GM12878 (cell line): ENCODE measurements around the gene TSPAN10. TPM values are rescaled to one million over a fixed set of nuclear protein-coding genes. Genes with fewer than 3 reads are reported as not detected.

ENCODE experiments used
- ATAC-seq: fragments of 200-7000 bp; cut with Tn5 transposase; 3 replicates; pipeline ENCODE4 v1.9.1; 2020; ENCODE audit warnings: mild to moderate bottlenecking, moderate library complexity
- Bru-seq: library from RNA; stranded (reverse); fragments of 400-500 nt; gene quantifications from one replicate; lab custom pipeline; 2021; lab: Mats Ljungman, UMichigan
- BruChase-seq, 2 experiments: library from RNA; stranded (reverse); fragments of 400-500 nt; gene quantifications; one replicate each; lab custom pipeline; 2021; lab: Mats Ljungman, UMichigan
- BruUV-seq: library from RNA; stranded (reverse); fragments of 400-500 nt; replicated peaks from 2 replicates; lab custom pipeline; 2021; lab: Mats Ljungman, UMichigan
- CTCF ChIA-PET: fragments of 300-600 bp; sonication (Branson Sonifier 250); formaldehyde crosslinking; extraction: SDS; loops from one replicate; lab custom pipeline; 2021; ENCODE audit warnings: inconsistent platforms; lab: Yijun Ruan, JAX
- POLR2A ChIA-PET: fragments of 350-600 bp; formaldehyde crosslinking; extraction: SDS; loops from one replicate; lab custom pipeline; 2021; ENCODE audit warnings: inconsistent platforms; lab: Charles Lee
- RAD21 ChIA-PET: fragments of 300-600 bp; sonication (Branson Sonifier 250); formaldehyde crosslinking; loops from one replicate; lab custom pipeline; 2023; ENCODE audit warnings: antibody characterized with exemption; ENCODE audit not compliant: unreplicated experiment; lab: Charles Lee
- SMC1A ChIA-PET: fragments of 300-600 bp; sonication (Branson Sonifier 250); formaldehyde crosslinking; loops from one replicate; lab custom pipeline; 2023; ENCODE audit not compliant: unreplicated experiment, uncharacterized antibody; lab: Charles Lee
- DNase-seq: peaks from one replicate; pipeline ENCODE4 v3.0.0-alpha.2; 2011; ENCODE audit warnings: low read depth, low spot score
- FAIRE-seq: peaks from 3 replicates; lab custom pipeline; 2011; peaks lifted over from hg19 to GRCh38; lab: Jason Lieb, UNC
- H2AFZ ChIP-seq: 2 replicates; pipeline ENCODE4 v1.6.0; 2011; ENCODE audit warnings: low read depth, low read length, control low read depth; ENCODE audit not compliant: control insufficient read depth
- H3K27ac ChIP-seq: 2 replicates; pipeline ENCODE4 v1.5.1; 2011; ENCODE audit warnings: control low read depth; ENCODE audit not compliant: control insufficient read depth, insufficient read depth
- H3K27me3 ChIP-seq, 2 experiments: replicated peaks in 1 of 2; 2 replicates each; pipeline versions ENCODE4 v1.6.0 to v1.6.1; 2011; ENCODE audit warnings: low read length in 1 of 2; ENCODE audit not compliant: control insufficient read depth in 2 of 2, insufficient read depth in 2 of 2
- H3K36me3 ChIP-seq, 2 experiments: 2 replicates each; pipeline ENCODE4 v1.5.1; 2011; ENCODE audit warnings: low read length in 1 of 2; ENCODE audit not compliant: control insufficient read depth in 2 of 2, insufficient read depth in 2 of 2
- H3K4me1 ChIP-seq: 2 replicates; pipeline ENCODE4 v1.6.1; 2011; ENCODE audit warnings: mild to moderate bottlenecking, low read length, moderate library complexity, mixed read lengths; ENCODE audit not compliant: control insufficient read depth, insufficient read depth
- H3K4me2 ChIP-seq: 2 replicates; pipeline ENCODE4 v1.6.0; 2011; ENCODE audit warnings: control low read depth; ENCODE audit not compliant: control insufficient read depth, insufficient read depth
- H3K4me3 ChIP-seq: fragments of 200-600 bp; sonication (generic); 2 replicates; pipeline ENCODE4 v1.5.1; 2016
- H3K79me2 ChIP-seq: 2 replicates; pipeline ENCODE4 v1.6.0; 2011; ENCODE audit warnings: low read length; ENCODE audit not compliant: control insufficient read depth, insufficient read depth
- H3K9ac ChIP-seq: 2 replicates; pipeline ENCODE4 v1.8.0; 2011; ENCODE audit warnings: low read length, control low read depth, mixed read lengths; ENCODE audit not compliant: control insufficient read depth, insufficient read depth
- H3K9me3 ChIP-seq: replicated peaks from 3 replicates; pipeline ENCODE4 v1.5.1; 2011; ENCODE audit warnings: mild to moderate bottlenecking, low read length; ENCODE audit not compliant: control insufficient read depth, insufficient read depth
- H4K20me1 ChIP-seq: 2 replicates; pipeline ENCODE4 v1.6.0; 2011; ENCODE audit not compliant: control insufficient read depth, insufficient read depth
- CREB1 ChIP-seq: IDR thresholded peaks from 2 replicates; pipeline ENCODE4 v1.6.1; 2012; ENCODE audit warnings: low read depth, mild to moderate bottlenecking, inconsistent platforms
- GABPA ChIP-seq: IDR thresholded peaks from 2 replicates; pipeline ENCODE4 v1.6.1; 2014; ENCODE audit warnings: antibody characterized with exemption, low read depth, mild to moderate bottlenecking, inconsistent platforms
- HDGF ChIP-seq: fragments of 450-650 bp; IDR thresholded peaks from 2 replicates; pipeline ENCODE4 v1.6.1; 2016; ENCODE audit warnings: antibody characterized with exemption
- NFXL1 ChIP-seq: fragments of 450-650 bp; IDR thresholded peaks from 2 replicates; pipeline ENCODE4 v1.6.1; 2017; ENCODE audit warnings: antibody characterized with exemption, mild to moderate bottlenecking, borderline replicate concordance
- NFYA ChIP-seq: IDR thresholded peaks from 2 replicates; pipeline ENCODE4 v1.6.1; 2011; ENCODE audit warnings: low read depth, mild to moderate bottlenecking, low read length, improper control_type of control experiment, borderline replicate concordance
- NR2C2 ChIP-seq: IDR thresholded peaks from 2 replicates; pipeline ENCODE4 v1.6.1; 2011; ENCODE audit warnings: borderline replicate concordance, low read depth; ENCODE audit not compliant: control insufficient read depth, insufficient read length
- NR2F1 ChIP-seq: fragments of 450-650 bp; conservative IDR thresholded peaks from 2 replicates; pipeline ENCODE4 v1.6.1; 2017; ENCODE audit warnings: mild to moderate bottlenecking
- RFX5 ChIP-seq: IDR thresholded peaks from 2 replicates; pipeline ENCODE4 v1.6.1; 2011; ENCODE audit warnings: low read depth, low read length, improper control_type of control experiment
- WGBS: methylation state at CpG from one replicate; pipeline ENCODE4 v1.1.6; 2016; ENCODE audit warnings: low lambda C conversion rate; ENCODE audit not compliant: insufficient replicate concordance, insufficient coverage; ENCODE audit errors: missing lambda C conversion rate; 5-methylcytosine and 5-hydroxymethylcytosine counted together
- in situ Hi-C: fragments of 300-500 bp; cut with MboI; formaldehyde crosslinking; loops from 9 replicates; pipeline ENCODE4 v1.14.3; 2018; ENCODE audit warnings: mixed read lengths
- intact Hi-C: fragments of 100-400 bp; cut with micrococcal nuclease; formaldehyde crosslinking; loops from one replicate; pipeline ENCODE4 v1.14.2; 2022; ENCODE audit not compliant: unreplicated experiment
- long read RNA-seq, 2 experiments: library from polyadenylated mRNA; unstranded; transcript quantifications; one replicate each; pipeline ENCODE4 v2.0.0, GENCODE V29; 2019 to 2020
- polyA minus RNA-seq, 3 experiments: library from RNA; depleted of rRNA, polyadenylated mRNA; stranded (reverse); fragments of >200 nt; gene quantifications; 2 replicates each; pipeline ENCODE4 v1.2.3, GENCODE V29; 2011
- polyA plus RNA-seq, 11 experiments: library from polyadenylated mRNA; depleted of rRNA in 4 of 11; unstranded in 6 of 11; stranded (reverse) in 5 of 11; fragments of >200 nt; fragmentation: Nextera tagmentation in 4 of 11; fragmentation: Illumina TruSeq in 1 of 11; extraction: Ambion mirVana in 4 of 11; extraction: Trizol in 1 of 11; gene quantifications; 1 replicate in 1 of 11; 2 replicates in 10 of 11; pipeline versions ENCODE4 v1.2.1 to v1.2.3, GENCODE V29; 2011 to 2016; ENCODE audit warnings: inconsistent platforms in 2 of 11, missing spikeins in 2 of 11, low read depth in 1 of 11
- total RNA-seq, 4 experiments: library from RNA; depleted of rRNA in 3 of 4; stranded (reverse); fragments of >200 nt in 3 of 4; fragmentation: Illumina TruSeq in 1 of 4; extraction: Trizol in 1 of 4; gene quantifications; 2 replicates each; pipeline versions ENCODE4 v1.2.1 to v1.2.3, GENCODE V29; 2013 to 2021
- TF ChIP-seq, protein P1 (sequence below): IDR thresholded peaks from 2 replicates; pipeline ENCODE4 v1.6.1; 2012; ENCODE audit warnings: low read depth, low read length, improper control_type of control experiment
- TF ChIP-seq, protein P2 (sequence below): IDR thresholded peaks from 2 replicates; pipeline ENCODE4 v1.6.1; 2012; ENCODE audit warnings: low read depth, low read length, improper control_type of control experiment
- TF ChIP-seq, protein P3 (sequence below): IDR thresholded peaks from 2 replicates; pipeline ENCODE4 v1.6.1; 2012; ENCODE audit warnings: improper control_type of control experiment, low read depth, low read length; ENCODE audit not compliant: insufficient replicate concordance

The TSPAN10 gene
- total RNA-seq (2013; cell fraction: nucleolus; rRNA removed), result 3.6 and 4.7 TPM in 2 replicates
- 0.38 and 0.40 TPM in 2 replicates for total RNA-seq (2014; rRNA removed)
- 0.13 and 0.18 TPM in 2 replicates for total RNA-seq (2014; rRNA removed; fragmentation: Illumina TruSeq; extraction: Trizol)
- 0.41 and 0.56 TPM in 2 replicates for total RNA-seq (2021)
- polyA plus RNA-seq (2011; ENCODE audit: low read depth), result not detected
- polyA plus RNA-seq (2011; rRNA removed), result 0.53 and 0.58 TPM in 2 replicates
- 0.66 and 0.90 TPM in 2 replicates for polyA plus RNA-seq (2011; cell fraction: cytosol; rRNA removed)
- 1.0 and 1.2 TPM in 2 replicates for polyA plus RNA-seq (2011; cell fraction: nucleus; rRNA removed)
- polyA plus RNA-seq (2012), result 0.39 and 0.49 TPM in 2 replicates
- 0.16 and 0.36 TPM in 2 replicates for polyA plus RNA-seq (2014; fragmentation: Illumina TruSeq; extraction: Trizol)
- polyA plus RNA-seq (2014; fragmentation: Nextera tagmentation; extraction: Ambion mirVana), result under 1 TPM; 0.33 to 0.45 TPM
- 0.61 and 0.72 TPM in 2 replicates for polyA plus RNA-seq (2014; rRNA removed)
- under 1 TPM; 0.60 to 0.82 TPM for polyA plus RNA-seq (2016; fragmentation: Nextera tagmentation; extraction: Ambion mirVana)
- polyA minus RNA-seq (2011; rRNA and poly(A)+ RNA removed), result 2.5 and 9.9 TPM in 2 replicates
- not detected in 2 replicates for polyA minus RNA-seq (2011; cell fraction: cytosol; rRNA and poly(A)+ RNA removed)
- 0.60 and 1.1 TPM in 2 replicates for polyA minus RNA-seq (2011; cell fraction: nucleus; rRNA and poly(A)+ RNA removed)
- percentile 42 among the genes with signal in this experiment for Bru-seq, nascent RNA
- BruChase-seq, experiment 1, labeled RNA remaining after a 6-hour chase, result percentile 30 among the genes with signal in this experiment
- percentile 35 among the genes with signal in this experiment for BruChase-seq, experiment 2, labeled RNA remaining after a 2-hour chase
- long read RNA-seq, experiment 1, result 0 reads
- long read RNA-seq, experiment 2, result 0 reads

DNA sequence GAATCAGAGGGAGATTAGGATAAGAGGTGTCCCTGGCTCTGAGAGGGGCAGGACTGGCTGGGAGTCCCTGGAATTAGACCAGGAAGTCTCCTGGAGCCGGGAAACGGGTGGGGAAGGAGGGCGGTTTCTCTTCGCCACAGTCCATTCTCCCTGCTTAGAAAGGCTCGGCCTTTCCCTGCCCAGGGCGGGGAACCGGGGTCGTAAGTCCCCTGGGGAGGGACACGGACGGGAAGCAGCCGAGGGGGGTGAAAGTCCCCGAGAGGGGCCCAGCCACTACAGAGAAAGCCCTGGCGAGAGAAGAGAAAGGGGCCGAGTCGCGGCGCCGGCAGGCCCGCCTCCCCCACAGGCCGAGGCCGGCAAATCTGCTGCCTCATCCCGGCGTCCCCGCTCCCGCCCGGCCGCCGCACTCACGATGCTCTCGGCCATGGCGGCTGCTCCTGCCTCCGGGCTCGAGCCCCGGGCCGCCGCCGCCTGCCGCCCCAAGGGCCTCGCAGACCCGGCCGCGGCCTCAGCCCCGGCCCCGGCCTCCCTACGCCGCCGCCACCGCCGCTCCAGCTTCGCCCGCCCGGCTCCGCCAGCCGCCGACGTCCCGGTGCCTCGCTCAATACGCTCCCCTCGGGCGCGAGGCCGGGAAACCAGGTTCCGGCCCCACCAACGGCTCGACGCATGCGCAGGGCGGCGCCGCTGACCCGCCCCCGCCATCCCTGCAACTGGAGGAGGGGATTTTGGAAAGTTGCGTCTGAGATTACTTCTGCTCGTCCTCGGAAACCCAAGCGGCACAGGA lies at the start of gene TSPAN10, which contains the start of gene NPLOC4:
Gene TSPAN10, plus strand, starts transcription at position 692 of the 784 bp plus-strand sequence. CDS start 5,217 bp downstream, outside the sequence.
Gene NPLOC4, minus strand, starts transcription at position 608 of the 784 bp plus-strand sequence. Its CDS starts 182 bp downstream, at position 426.
- POLR2A ChIA-PET, result interaction anchor here (0.6 kb wide), 1 partner anchor 31 kb away, joined by 12 read pairs; no protein-coding TSS in a partner anchor
- RAD21 ChIA-PET, result no interaction called here
- intact Hi-C loops, result loop anchor here (2.0 kb wide), 1 partner anchor 30 kb away; the partner anchor contains the start of genes CCDC137 and OXLD1
- Histone ChIP-seq H3K36me3 (no peaks in the 10 kb centered on the region), H3K79me2 (peaks cover 36% of the 10 kb centered on the region), H3K4me3 (peak within 1 kb of the TSS; percentile 90), H2AFZ (peak within 1 kb of the TSS; percentile 100), H3K9ac (peak within 1 kb of the TSS; percentile 90), H4K20me1 (no peaks in the 10 kb centered on the region), H3K27me3 (no peaks in the 10 kb centered on the region), H3K4me1 (peaks cover 4% of the 10 kb centered on the region), H3K9me3 (no peaks in the 10 kb centered on the region), H3K27ac (peak within 1 kb of the TSS; percentile 80), H3K4me2 (peak within 1 kb of the TSS; percentile 88)
- peak; percentile 49 for DNase-seq
- CTCF ChIA-PET, result interaction anchor here (0.6 to 0.7 kb wide), 2 partner anchors 49 to 1640 kb away, joined by 3 to 4 read pairs; no protein-coding TSS in a partner anchor
- under 1% methylated on average over 45 of the region's 77 CpGs for WGBS
- SMC1A ChIA-PET, result no interaction called here
- no TSS peak for BruUV-seq
- FAIRE-seq, result peak; percentile 65
- ATAC-seq, result peak; percentile 90
- in situ Hi-C loops, result no loop called here
- TF ChIP-seq NR2C2, result no peak
- TF ChIP-seq, protein P1, sequence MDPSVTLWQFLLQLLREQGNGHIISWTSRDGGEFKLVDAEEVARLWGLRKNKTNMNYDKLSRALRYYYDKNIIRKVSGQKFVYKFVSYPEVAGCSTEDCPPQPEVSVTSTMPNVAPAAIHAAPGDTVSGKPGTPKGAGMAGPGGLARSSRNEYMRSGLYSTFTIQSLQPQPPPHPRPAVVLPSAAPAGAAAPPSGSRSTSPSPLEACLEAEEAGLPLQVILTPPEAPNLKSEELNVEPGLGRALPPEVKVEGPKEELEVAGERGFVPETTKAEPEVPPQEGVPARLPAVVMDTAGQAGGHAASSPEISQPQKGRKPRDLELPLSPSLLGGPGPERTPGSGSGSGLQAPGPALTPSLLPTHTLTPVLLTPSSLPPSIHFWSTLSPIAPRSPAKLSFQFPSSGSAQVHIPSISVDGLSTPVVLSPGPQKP, result no peak
- peak; percentile 77 for TF ChIP-seq CREB1
- TF ChIP-seq GABPA, result peak; percentile 82
- TF ChIP-seq NR2F1, result peak; percentile 80
- TF ChIP-seq, protein P2, sequence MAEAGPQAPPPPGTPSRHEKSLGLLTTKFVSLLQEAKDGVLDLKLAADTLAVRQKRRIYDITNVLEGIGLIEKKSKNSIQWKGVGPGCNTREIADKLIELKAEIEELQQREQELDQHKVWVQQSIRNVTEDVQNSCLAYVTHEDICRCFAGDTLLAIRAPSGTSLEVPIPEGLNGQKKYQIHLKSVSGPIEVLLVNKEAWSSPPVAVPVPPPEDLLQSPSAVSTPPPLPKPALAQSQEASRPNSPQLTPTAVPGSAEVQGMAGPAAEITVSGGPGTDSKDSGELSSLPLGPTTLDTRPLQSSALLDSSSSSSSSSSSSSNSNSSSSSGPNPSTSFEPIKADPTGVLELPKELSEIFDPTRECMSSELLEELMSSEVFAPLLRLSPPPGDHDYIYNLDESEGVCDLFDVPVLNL, result 0 out of 2 replicates have a peak, but pooled peaks have one; percentile 23
- peak; percentile 66; the same call in 1 of the 2 replicates for TF ChIP-seq NFXL1
- TF ChIP-seq RFX5, result no peak; the same call in 1 of the 2 replicates
- TF ChIP-seq HDGF, result no peak
- TF ChIP-seq, protein P3, sequence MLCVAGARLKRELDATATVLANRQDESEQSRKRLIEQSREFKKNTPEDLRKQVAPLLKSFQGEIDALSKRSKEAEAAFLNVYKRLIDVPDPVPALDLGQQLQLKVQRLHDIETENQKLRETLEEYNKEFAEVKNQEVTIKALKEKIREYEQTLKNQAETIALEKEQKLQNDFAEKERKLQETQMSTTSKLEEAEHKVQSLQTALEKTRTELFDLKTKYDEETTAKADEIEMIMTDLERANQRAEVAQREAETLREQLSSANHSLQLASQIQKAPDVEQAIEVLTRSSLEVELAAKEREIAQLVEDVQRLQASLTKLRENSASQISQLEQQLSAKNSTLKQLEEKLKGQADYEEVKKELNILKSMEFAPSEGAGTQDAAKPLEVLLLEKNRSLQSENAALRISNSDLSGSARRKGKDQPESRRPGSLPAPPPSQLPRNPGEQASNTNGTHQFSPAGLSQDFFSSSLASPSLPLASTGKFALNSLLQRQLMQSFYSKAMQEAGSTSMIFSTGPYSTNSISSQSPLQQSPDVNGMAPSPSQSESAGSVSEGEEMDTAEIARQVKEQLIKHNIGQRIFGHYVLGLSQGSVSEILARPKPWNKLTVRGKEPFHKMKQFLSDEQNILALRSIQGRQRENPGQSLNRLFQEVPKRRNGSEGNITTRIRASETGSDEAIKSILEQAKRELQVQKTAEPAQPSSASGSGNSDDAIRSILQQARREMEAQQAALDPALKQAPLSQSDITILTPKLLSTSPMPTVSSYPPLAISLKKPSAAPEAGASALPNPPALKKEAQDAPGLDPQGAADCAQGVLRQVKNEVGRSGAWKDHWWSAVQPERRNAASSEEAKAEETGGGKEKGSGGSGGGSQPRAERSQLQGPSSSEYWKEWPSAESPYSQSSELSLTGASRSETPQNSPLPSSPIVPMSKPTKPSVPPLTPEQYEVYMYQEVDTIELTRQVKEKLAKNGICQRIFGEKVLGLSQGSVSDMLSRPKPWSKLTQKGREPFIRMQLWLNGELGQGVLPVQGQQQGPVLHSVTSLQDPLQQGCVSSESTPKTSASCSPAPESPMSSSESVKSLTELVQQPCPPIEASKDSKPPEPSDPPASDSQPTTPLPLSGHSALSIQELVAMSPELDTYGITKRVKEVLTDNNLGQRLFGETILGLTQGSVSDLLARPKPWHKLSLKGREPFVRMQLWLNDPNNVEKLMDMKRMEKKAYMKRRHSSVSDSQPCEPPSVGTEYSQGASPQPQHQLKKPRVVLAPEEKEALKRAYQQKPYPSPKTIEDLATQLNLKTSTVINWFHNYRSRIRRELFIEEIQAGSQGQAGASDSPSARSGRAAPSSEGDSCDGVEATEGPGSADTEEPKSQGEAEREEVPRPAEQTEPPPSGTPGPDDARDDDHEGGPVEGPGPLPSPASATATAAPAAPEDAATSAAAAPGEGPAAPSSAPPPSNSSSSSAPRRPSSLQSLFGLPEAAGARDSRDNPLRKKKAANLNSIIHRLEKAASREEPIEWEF, result no peak
- TF ChIP-seq NFYA, result no peak
